ENCODE data around the gene USP17L18.
"Not testable (repeated sequence)": the region's sequence is repeated elsewhere in the genome, so short reads cannot be mapped to it uniquely, and the experiment has no call there.

Gene USP17L18, protein sequence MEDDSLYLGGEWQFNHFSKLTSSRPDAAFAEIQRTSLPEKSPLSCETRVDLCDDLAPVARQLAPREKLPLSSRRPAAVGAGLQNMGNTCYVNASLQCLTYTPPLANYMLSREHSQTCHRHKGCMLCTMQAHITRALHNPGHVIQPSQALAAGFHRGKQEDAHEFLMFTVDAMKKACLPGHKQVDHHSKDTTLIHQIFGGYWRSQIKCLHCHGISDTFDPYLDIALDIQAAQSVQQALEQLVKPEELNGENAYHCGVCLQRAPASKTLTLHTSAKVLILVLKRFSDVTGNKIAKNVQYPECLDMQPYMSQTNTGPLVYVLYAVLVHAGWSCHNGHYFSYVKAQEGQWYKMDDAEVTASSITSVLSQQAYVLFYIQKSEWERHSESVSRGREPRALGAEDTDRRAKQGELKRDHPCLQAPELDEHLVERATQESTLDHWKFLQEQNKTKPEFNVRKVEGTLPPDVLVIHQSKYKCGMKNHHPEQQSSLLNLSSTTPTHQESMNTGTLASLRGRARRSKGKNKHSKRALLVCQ

DNA sequence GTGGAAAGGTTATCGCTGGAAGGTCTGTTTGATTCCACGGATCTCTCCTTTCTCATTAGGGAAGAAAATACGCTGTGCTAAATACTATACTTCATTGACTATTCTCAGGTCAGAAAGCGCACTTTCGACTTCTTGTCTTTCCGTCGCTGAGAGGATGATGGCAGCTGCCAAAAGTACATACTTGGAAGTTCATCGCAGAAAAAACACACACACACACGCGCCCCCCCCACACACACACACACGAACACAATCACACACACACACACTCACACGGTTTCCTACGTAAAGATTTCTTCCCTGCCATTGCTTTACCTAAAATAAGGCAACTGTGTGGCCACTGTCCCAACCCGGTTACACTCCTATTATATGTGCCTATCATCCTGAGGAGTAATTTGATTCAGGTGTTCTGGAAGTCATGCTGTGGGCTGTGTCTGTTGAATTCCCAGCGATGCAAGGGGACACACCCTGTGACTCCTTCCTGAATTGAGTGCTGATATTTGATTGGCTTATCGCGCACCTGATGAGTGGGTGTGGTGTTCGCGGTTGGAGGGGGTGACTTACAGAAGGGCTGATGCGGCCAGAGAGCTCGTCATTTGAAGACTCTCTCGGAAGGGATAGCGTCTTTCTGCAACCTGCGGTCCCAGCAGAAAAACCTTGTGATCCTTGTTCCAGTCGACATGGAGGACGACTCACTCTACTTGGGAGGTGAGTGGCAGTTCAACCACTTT is at the start of gene USP17L18:
Gene USP17L18, plus strand, starts transcription at position 678 of the 728 bp plus-strand sequence. Its CDS starts 0 bp downstream, at position 678.
- DNase-seq: not testable (repeated sequence)

DNA sequence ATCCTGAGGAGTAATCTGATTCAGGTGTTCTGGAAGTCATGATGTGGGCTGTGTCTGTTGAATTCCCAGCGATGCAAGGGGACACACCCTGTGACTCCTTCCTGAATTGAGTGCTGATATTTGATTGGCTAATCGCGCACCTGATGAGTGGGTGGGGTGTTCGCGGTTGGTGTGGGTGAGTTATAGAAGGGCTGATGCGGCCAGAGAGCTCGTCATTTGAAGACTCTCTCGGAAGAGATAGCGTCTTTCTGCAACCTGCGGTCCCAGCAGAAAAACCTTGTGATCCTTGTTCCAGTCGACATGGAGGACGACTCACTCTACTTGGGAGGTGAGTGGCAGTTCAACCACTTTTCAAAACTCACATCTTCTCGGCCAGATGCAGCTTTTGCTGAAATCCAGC is 38.1 kb upstream of the USP17L18 start, which contains the start of gene USP17L10:
Gene USP17L10, plus strand, starts transcription at position 301 of the 400 bp plus-strand sequence. Its CDS starts 0 bp downstream, at position 301.
- not testable (repeated sequence) for DNase-seq

DNA sequence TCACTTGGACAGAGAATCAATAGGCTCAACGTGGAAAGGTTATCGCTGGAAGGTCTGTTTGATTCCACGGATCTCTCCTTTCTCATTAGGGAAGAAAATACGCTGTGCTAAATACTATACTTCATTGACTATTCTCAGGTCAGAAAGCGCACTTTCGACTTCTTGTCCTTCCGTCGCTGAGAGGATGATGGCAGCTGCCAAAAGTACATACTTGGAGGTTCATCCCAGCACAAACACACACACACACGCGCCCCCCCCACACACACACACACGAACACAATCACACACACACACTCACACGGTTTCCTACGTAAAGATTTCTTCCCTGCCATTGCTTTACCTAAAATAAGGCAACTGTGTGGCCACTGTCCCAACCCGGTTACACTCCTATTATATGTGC is 33.7 kb upstream of the USP17L18 start:
- DNase-seq: not testable (repeated sequence)

DNA sequence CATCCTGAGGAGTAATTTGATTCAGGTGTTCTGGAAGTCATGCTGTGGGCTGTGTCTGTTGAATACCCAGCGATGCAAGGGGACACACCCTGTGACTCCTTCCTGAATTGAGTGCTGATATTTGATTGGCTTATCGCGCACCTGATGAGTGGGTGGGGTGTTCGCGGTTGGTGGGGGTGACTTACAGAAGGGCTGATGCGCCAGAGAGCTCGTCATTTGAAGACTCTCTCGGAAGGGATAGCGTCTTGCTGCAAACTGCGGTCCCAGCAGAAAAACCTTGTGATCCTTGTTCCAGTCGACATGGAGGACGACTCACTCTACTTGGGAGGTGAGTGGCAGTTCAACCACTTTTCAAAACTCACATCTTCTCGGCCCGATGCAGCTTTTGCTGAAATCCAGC is 33.3 kb upstream of the USP17L18 start, which contains the start of gene USP17L11:
Gene USP17L11, plus strand, starts transcription at position 301 of the 400 bp plus-strand sequence. Its CDS starts 0 bp downstream, at position 301.
- not testable (repeated sequence) for DNase-seq

DNA sequence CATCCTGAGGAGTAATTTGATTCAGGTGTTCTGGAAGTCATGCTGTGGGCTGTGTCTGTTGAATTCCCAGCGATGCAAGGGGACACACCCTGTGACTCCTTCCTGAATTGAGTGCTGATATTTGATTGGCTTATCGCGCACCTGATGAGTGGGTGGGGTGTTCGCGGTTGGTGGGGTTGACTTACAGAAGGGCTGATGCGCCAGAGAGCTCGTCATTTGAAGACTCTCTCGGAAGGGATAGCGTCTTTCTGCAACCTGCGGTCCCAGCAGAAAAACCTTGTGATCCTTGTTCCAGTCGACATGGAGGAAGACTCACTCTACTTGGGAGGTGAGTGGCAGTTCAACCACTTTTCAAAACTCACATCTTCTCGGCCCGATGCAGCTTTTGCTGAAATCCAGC is 28.6 kb upstream of the USP17L18 start, which contains the start of gene USP17L12:
Gene USP17L12, plus strand, starts transcription at position 301 of the 400 bp plus-strand sequence. Its CDS starts 0 bp downstream, at position 301.
- DNase-seq: not testable (repeated sequence)

DNA sequence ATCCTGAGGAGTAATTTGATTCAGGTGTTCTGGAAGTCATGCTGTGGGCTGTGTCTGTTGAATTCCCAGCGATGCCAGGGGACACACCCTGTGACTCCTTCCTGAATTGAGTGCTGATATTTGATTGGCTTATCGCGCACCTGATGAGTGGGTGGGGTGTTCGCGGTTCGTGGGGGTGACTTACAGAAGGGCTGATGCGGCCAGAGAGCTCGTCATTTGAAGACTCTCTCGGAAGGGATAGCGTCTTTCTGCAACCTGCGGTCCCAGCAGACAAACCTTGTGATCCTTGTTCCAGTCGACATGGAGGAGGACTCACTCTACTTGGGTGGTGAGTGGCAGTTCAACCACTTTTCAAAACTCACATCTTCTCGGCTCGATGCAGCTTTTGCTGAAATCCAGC is 23.8 kb upstream of the USP17L18 start, which contains the start of gene USP17L13:
Gene USP17L13, plus strand, starts transcription at position 301 of the 400 bp plus-strand sequence. Its CDS starts 0 bp downstream, at position 301.
- not testable (repeated sequence) for DNase-seq

DNA sequence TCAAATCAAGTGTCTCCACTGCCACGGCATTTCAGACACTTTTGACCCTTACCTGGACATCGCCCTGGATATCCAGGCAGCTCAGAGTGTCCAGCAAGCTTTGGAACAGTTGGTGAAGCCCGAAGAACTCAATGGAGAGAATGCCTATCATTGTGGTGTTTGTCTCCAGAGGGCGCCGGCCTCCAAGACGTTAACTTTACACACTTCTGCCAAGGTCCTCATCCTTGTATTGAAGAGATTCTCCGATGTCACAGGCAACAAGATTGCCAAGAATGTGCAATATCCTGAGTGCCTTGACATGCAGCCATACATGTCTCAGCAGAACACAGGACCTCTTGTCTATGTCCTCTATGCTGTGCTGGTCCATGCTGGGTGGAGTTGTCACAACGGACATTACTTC is 18.2 kb upstream of the USP17L18 start:
- not testable (repeated sequence) for DNase-seq

DNA sequence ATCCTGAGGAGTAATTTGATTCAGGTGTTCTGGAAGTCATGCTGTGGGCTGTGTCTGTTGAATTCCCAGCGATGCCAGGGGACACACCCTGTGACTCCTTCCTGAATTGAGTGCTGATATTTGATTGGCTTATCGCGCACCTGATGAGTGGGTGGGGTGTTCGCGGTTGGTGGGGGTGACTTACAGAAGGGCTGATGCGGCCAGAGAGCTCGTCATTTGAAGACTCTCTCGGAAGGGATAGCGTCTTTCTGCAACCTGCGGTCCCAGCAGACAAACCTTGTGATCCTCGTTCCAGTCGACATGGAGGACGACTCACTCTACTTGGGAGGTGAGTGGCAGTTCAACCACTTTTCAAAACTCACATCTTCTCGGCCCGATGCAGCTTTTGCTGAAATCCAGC is 14.3 kb upstream of the USP17L18 start, which contains the start of gene USP17L15:
Gene USP17L15, plus strand, starts transcription at position 301 of the 400 bp plus-strand sequence. Its CDS starts 0 bp downstream, at position 301.
- not testable (repeated sequence) for DNase-seq

DNA sequence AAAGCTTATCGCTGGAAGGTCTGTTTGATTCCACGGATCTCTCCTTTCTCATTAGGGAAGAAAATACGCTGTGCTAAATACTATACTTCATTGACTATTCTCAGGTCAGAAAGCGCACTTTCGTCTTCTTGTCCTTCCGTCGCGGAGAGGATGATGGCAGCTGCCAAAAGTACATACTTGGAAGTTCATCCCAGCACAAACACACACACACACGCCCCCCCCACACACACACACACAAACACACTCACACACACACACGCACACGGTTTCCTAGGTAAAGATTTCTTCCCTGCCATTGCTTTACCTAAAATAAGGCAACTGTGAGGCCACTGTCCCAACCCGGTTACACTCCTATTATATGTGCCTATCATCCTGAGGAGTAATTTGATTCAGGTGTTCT is 10.0 kb upstream of the USP17L18 start:
- not testable (repeated sequence) for DNase-seq

DNA sequence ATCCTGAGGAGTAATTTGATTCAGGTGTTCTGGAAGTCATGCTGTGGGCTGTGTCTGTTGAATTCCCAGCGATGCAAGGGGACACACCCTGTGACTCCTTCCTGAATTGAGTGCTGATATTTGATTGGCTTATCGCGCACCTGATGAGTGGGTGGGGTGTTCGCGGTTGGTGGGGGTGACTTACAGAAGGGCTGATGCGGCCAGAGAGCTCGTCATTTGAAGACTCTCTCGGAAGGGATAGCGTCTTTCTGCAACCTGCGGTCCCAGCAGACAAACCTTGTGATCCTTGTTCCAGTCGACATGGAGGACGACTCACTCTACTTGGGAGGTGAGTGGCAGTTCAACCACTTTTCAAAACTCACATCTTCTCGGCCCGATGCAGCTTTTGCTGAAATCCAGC is 4.9 kb upstream of the USP17L18 start, which contains the start of gene USP17L17:
Gene USP17L17, plus strand, starts transcription at position 301 of the 400 bp plus-strand sequence. Its CDS starts 0 bp downstream, at position 301.
- not testable (repeated sequence) for DNase-seq

DNA sequence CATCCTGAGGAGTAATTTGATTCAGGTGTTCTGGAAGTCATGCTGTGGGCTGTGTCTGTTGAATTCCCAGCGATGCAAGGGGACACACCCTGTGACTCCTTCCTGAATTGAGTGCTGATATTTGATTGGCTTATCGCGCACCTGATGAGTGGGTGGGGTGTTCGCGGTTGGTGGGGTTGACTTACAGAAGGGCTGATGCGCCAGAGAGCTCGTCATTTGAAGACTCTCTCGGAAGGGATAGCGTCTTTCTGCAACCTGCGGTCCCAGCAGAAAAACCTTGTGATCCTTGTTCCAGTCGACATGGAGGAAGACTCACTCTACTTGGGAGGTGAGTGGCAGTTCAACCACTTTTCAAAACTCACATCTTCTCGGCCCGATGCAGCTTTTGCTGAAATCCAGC is 4.6 kb downstream of the USP17L18 start, which contains the start of gene USP17L19:
Gene USP17L19, plus strand, starts transcription at position 301 of the 400 bp plus-strand sequence. Its CDS starts 0 bp downstream, at position 301.
- DNase-seq: not testable (repeated sequence)

DNA sequence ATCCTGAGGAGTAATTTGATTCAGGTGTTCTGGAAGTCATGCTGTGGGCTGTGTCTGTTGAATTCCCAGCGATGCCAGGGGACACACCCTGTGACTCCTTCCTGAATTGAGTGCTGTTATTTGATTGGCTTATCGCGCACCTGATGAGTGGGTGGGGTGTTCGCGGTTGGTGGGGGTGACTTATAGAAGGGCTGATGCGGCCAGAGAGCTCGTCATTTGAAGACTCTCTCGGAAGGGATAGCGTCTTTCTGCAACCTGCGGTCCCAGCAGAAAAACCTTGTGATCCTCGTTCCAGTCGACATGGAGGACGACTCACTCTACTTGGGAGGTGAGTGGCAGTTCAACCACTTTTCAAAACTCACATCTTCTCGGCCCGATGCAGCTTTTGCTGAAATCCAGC is 9.4 kb downstream of the USP17L18 start, which contains the start of gene USP17L20:
Gene USP17L20, plus strand, starts transcription at position 301 of the 400 bp plus-strand sequence. Its CDS starts 0 bp downstream, at position 301.
- not testable (repeated sequence) for DNase-seq

DNA sequence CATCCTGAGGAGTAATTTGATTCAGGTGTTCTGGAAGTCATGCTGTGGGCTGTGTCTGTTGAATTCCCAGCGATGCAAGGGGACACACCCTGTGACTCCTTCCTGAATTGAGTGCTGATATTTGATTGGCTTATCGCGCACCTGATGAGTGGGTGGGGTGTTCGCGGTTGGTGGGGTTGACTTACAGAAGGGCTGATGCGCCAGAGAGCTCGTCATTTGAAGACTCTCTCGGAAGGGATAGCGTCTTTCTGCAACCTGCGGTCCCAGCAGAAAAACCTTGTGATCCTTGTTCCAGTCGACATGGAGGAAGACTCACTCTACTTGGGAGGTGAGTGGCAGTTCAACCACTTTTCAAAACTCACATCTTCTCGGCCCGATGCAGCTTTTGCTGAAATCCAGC is 14.1 kb downstream of the USP17L18 start, which contains the start of gene USP17L21:
Gene USP17L21, plus strand, starts transcription at position 301 of the 400 bp plus-strand sequence. Its CDS starts 0 bp downstream, at position 301.
- not testable (repeated sequence) for DNase-seq

DNA sequence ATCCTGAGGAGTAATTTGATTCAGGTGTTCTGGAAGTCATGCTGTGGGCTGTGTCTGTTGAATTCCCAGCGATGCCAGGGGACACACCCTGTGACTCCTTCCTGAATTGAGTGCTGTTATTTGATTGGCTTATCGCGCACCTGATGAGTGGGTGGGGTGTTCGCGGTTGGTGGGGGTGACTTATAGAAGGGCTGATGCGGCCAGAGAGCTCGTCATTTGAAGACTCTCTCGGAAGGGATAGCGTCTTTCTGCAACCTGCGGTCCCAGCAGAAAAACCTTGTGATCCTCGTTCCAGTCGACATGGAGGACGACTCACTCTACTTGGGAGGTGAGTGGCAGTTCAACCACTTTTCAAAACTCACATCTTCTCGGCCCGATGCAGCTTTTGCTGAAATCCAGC is 18.9 kb downstream of the USP17L18 start, which contains the start of gene USP17L22:
Gene USP17L22, plus strand, starts transcription at position 301 of the 400 bp plus-strand sequence. Its CDS starts 0 bp downstream, at position 301.
- not testable (repeated sequence) for DNase-seq

DNA sequence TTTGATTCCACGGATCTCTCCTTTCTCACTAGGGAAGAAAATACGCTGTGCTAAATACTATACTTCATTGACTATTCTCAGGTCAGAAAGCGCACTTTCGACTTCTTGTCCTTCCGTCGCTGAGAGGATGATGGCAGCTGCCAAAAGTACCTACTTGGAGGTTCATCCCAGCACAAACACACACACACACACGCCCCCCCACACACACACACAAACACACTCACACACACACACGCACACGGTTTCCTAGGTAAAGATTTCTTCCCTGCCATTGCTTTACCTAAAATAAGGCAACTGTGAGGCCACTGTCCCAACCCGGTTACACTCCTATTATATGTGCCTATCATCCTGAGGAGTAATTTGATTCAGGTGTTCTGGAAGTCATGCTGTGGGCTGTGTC is 23.3 kb downstream of the USP17L18 start:
- DNase-seq: not testable (repeated sequence)

Data from CD4-positive, alpha-beta T cell treated with Interferon alpha-2 for 1 hour (primary cell).